Erythroblast (primary cell): Measurements from ENCODE around the gene KRT25.

Experiments used
- GATA1 ChIP-seq: IDR thresholded peaks from 2 replicates; pipeline ENCODE4 v1.6.1; 2011; ENCODE audit warnings: low read depth, mild to moderate bottlenecking, control low read depth, low read length, moderate library complexity
- POLR2A ChIP-seq: IDR thresholded peaks from 2 replicates; pipeline ENCODE4 v1.6.1; 2011; ENCODE audit warnings: mild to moderate bottlenecking, low read length

DNA sequence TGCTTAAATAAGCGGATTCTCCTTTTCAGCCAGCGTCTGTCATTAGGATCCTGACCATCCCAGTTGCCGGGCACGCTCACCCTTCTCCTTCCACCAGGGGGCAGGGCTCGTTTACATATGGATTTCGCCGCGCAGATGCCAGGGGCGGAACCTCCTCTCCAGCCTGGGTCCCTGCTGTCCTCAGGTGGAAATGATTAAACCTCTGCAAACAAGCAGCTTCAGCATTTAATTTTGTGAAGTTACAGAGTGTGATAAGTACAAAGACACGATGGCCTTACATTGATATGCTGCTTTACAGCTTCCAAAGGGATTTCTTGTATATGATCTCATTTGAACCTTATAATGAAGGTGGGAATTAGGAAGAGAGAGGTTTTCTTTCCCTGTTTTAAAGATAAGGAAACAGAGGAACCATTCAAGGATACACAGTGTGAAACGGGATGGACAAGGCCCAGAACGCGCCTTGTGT is 48.5 kb upstream of the KRT25 start:
- TF ChIP-seq POLR2A = no peak
- no peak for TF ChIP-seq GATA1
